Testis (tissue), 2 donors: ENCODE data around the gene TMEM219.

Experiments
- CTCF ChIP-seq, 3 experiments: fragments of 450-650 bp in 2 of 3; fragments of 200-600 bp in 1 of 3; sonication (generic) in 1 of 3; IDR thresholded peaks; one replicate each; pipeline ENCODE4 v1.5.1; 2016 to 2019; ENCODE audit warnings: antibody characterized with exemption in 3 of 3, mild to moderate bottlenecking in 2 of 3, moderate library complexity in 1 of 3
- POLR2A ChIP-seq: fragments of 450-650 bp; IDR thresholded peaks from one replicate; pipeline ENCODE4 v1.6.1; 2017; ENCODE audit warnings: antibody characterized with exemption, mild to moderate bottlenecking, moderate library complexity

- TF ChIP-seq CTCF (IDR thresholded peaks at IDR 0.05) = no peak
- TF ChIP-seq POLR2A = no peak
Observed at GRCh38 chr16:29916979-29917378, 44.9 kb upstream of the TMEM219 start.
